SIG-M5 treated with dmso at 0.1 percent for 504 hours (cell line): ENCODE measurements around the gene LIPF.
"Not testable (repeated sequence)": the region's sequence is repeated elsewhere in the genome, so short reads cannot be mapped to it uniquely, and the experiment has no call there.

Source experiments
- DNase-seq: peaks from one replicate; lab custom pipeline; 2025; ENCODE audit not compliant: unreplicated experiment; lab: John Stamatoyannopoulos, UW

LIPF gene

GRCh38 chr10:88664142-88664541, at the start of gene LIPF:
LIPF (plus strand) TSS chr10:88664442; CDS start chr10:88667298, 2,856 bp downstream.
- no peak for DNase-seq

- DNase-seq: no peak
Measured at GRCh38 chr10:88616250-88616977, 47.8 kb upstream of the LIPF start.

- no peak for DNase-seq
Measured at GRCh38 chr10:88617772-88618300, 46.4 kb upstream of the LIPF start.

DNA sequence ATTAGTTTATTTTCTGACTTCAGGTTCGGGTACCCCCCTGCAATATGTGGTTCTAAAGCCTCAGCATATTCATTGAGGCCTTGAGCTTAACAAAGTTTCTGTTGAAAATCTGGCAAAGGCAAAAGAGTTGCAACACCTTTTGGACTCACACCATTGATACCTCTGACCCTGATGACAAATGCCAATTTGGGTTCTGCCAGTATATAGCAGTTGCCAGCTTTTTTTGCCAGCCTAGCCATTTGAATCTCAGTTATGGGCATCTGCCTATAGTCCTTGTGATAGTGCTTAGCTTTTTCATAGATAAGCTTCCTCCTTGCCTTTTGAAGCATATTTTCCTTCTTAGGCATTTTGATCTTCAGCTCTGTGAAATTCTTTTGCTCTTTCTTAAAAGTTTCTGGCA, 45.7 kb upstream of the LIPF start:
- DNase-seq: no peak

- DNase-seq: no peak
Measured at GRCh38 chr10:88620441-88620840, 43.8 kb upstream of the LIPF start.

- no peak for DNase-seq
Measured at GRCh38 chr10:88623835-88624234, 40.4 kb upstream of the LIPF start.

DNA sequence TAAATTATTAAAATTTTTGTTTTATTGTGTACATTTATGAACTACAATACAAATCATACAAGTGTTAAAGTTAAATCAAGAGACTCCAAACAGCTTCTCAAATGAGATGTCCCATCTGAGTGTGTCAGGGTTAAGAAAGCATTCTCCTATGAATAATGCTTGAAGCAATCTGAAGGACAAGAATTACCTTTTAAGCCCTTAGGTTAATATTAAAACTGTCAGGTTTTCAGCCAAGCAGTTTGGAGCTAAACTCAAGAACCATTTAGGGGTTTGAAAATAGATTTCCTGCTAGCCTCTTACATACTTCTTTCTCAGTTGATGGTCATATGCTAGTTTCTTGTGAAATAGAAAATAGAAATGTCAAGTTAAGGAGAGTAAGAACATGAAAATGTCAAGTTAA, 39.4 kb upstream of the LIPF start:
- DNase-seq: no peak

DNA sequence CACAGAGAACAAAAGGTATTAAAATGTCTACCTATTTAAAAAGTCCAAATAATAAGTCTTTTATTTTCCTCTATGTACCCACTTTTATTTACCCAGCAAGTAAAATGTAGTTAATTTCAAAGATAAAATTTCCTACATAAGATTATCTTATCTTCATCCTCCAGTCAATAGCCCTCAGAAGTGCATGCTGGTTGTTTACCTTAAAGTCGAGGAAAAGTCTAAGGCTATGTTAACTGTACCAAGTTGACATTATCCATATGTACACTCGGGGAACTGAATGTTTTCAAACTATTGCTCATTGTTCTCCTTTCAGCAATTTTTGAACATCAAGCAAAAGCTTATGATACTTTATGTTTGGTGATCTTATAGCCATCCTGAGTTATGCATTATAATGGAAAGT, 24.1 kb upstream of the LIPF start:
- no peak for DNase-seq

DNA sequence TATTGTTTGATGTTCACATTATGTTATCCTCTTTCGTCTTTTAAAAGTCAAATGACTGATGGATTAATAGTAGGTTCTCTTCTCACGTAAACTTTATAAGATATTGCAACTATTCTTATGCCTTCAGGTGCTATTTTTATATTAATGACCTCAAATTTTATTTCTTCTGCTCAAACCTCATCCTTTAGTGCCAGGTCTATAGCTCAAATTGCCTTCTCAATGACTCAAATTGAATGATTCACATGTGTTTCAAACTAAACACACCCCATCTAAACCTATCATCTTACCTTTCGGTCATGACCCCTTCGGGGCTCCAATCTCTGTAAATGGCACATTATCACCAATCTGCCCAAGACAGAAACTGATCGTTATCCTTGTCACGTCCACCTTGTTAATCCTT, 22.0 kb upstream of the LIPF start:
- no peak for DNase-seq

DNA sequence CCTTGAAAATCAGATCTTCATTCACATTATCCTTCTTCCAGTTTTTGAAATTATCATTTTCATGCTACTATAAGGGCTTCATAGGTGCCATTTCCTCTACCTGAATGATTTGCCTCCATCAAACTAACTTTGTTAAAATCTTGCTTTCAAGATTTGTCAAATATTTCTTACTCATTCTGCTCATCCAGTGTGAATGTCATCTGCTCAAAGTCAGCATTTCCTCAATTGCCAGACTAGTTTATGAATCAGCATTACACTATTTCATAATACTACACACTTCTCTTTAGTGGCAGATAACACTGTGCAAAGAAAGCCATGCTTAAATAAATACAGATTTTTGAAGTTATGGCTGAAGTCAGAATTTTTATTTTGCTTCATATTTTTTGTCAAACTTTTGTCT, 21.3 kb upstream of the LIPF start:
- peak; percentile 57 for DNase-seq

DNA sequence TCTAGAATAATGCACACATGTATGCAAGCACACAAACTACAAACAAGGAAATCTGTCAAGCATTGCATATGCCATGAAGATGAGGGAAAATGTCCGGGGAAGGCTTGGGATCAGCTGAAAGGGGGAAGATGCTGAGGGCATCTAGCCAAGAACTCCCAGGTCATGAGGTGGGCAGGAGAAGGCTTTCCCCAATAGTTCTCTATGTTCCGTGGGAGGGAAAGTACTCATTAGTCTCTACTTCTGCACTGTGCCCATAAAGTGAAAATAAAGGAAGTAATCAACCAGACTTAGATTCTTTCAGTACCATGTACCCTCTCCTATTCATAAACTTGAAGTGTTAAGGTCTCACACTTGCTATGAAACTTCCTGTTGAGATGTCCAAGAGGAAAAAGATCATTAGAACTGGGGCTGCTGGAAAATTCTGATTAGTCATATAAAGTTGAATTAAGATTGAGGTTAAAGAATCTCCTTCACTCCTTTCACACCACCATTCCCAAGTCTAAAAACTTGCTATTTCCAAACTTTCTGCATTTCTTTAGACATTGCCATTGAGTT, 17.1 kb upstream of the LIPF start:
- DNase-seq: no peak

DNA sequence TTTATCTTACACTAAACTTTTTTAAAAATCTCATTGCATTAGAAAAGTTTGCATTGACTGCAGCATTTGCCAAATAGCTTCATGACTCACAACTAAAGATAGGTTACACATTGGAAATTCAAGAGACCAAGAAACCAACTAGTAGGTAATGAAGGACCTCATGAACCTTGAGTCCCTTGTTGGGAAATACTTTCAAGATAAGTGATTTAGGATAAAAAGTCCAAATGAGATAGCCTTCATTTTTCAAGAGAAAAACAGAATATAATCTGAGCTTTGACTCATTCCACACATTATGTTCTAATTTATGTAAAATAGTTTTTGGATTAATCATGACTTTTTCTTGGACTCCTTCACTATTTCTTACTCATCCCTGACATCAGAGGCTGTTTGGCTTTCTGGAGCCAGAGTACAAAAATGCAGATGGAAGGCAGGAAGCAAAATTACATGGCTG, 13.1 kb upstream of the LIPF start:
- no peak for DNase-seq

DNA sequence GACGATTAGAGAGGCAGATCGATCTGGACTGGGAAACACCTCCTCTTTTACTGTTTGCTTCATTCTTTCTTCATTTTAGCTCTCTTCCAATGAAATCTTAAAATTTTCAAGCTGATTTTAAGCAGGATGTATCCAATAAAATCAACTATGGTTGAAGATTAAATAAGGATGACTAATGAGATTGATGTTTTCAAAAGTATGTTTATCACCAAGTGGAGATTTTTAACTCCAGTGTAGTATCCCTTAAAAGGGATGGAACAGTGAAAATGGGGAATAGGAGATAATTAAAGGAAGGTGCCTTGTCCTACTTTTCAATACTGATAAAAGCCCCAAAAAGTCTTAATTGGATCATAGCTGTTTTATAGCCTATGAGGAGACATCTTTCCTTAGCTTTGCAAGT, 11.6 kb upstream of the LIPF start:
- no peak for DNase-seq

DNA sequence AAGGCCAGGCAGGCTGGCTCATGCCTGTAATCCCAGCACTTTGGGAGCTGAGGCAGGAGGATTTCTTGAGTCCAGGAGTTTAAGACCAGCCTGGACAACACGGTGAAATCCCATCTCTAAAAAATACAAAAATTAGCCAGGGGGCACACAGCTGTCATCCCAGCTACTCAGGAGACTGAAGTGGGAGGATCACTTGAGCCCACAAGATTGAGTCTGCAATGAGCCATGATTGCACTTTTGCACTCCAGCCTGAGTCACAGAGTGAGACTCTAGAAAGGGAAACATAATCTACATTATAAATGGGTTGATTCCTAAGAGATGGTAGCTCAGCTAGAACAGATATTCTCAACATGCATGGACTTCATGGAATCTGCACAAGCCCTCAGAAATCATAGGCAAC, 6.3 kb upstream of the LIPF start:
- no peak for DNase-seq

DNA sequence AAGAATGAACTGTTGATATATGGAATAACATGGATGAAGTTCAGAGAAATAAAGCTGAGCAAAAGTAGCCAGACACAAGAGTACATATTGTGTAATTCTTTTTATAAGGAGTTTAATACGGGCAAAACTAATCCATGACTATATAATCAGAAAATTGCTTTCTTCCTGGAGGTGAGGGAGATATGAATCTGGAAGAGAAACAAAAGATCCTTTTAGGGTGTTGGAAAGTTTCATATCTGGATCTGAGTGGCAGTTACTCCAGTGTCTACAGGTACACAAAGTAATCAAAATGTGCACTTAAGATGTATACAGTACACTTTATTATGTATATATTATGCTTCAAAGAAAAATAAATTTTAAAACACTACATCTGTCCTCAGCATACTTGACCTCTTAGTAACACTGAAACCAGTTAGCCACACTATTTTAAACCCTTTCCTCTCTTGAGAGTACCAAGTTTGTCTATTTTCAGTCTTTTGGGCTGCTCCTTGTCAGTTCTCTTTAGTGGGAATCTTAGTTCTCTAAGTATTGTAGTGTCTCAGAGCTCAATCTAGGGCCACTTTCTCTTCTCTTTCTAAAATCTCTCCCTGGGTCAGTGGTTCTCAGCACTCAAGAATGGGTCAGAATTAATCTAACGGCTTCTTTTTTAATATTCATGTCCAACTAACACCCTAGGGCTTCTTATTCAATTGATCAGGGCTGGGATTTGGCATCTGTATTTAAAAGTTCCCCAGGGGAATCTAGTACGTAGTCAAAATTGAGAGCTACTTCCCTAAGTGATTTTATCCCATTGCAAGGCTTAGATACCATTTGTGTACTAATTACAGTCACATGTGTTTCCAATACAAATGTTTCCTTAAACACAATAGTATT, 4.3 kb upstream of the LIPF start:
- DNase-seq: no peak

GRCh38 chr10:88660598-88660884, 3.7 kb upstream of the LIPF start:
- DNase-seq: no peak

DNA sequence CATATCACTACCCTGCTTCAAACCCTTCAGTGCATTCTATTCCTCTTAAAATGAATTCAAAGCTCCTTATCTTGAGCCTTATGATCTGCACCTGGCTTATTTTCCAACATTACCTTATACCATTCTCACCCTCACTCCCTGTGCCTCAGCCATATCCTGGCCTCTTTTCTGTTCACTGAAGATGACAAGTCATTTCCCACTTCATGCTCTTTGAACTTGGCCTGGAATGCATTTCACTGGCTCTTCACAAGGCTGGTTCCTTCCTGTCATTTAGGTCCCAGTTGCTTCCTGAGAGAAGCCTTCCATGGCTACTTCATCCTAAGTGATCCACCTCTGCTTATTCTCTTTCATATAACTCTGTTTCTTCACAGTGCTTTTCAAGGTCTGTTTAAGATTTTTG, 3.2 kb upstream of the LIPF start:
- DNase-seq: no peak

DNA sequence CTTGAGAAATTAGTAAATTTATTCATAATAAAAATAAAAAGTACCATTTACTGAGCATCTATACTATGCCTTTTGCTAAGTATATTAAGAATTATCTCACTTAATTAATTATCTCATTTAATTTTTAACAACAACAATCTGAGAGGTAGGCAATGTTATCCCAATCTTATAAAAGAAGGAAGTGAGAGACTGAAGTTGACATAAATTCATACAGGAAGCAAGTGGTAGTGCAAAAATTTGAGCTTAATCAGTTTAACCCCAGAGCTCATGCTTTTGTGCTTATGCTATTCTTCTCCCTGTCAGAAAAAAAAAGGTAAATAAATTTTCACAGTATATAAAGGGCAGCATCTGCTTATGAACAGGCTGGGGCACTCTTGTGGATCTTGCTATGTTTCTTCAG, 2.7 kb upstream of the LIPF start:
- DNase-seq: no peak

- DNase-seq: not testable (repeated sequence)
Measured at GRCh38 chr10:88663153-88663552, 1.1 kb upstream of the LIPF start.

DNA sequence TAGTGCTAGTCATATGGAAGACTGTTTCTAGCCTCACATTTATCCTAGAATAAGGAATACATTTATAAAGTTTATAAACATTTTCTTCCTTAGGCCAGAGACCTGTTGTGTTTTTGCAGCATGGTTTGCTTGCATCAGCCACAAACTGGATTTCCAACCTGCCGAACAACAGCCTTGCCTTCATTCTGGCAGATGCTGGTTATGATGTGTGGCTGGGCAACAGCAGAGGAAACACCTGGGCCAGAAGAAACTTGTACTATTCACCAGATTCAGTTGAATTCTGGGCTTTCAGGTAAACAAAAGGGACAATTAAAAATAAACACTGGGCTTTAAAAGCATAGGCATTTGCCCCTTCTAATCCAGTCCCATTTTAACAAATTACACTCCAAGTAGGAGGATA, 4.2 kb downstream of the LIPF start:
- no peak for DNase-seq

DNA sequence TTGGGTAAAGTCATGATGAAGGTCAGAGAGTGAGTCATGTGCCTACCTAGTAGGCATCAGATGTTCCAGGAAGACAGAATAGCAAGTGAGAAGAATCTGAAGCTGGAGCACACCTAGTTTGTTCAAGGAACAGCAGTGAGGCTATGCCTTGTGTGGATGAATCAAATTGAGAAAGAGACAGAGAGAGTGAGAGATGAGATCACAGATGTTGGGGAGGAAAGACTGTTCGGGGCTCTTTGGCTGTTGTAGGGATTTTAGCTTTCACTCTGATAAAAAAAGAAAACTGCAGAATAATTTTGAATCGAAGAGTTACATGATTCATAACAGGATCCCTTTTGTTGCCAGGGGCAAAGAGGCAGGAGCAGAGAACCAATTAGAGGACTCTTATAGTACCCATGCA, 6.3 kb downstream of the LIPF start:
- DNase-seq: no peak

DNA sequence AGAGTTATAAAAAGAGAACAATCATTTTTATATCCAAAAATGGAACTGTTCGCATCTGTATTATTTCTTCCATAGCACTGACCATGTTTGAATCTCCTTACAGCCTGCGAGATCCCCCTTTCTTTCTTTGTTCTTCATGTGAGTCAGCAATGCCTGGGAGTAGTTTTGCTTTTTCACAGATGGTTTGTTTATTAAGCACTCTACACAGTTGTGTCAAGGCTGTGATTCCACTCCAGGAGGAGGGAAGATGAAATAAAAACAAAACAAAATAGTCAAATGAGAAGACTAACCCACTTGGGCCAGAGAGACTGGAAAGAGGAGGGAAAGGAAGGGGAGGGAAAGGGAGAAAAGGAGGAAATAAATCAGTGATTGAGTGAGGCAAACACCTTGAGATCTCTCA, 7.8 kb downstream of the LIPF start:
- no peak for DNase-seq
